Measurements from ENCODE around the gene KLF14. TPM values are rescaled to one million over a fixed set of nuclear protein-coding genes. Genes with fewer than 3 reads are reported as not detected.

KLF14 gene
- polyA plus RNA-seq, 1 of the 3 experiments (the other 2 are of a cell fraction), result 0.02 TPM

DNA sequence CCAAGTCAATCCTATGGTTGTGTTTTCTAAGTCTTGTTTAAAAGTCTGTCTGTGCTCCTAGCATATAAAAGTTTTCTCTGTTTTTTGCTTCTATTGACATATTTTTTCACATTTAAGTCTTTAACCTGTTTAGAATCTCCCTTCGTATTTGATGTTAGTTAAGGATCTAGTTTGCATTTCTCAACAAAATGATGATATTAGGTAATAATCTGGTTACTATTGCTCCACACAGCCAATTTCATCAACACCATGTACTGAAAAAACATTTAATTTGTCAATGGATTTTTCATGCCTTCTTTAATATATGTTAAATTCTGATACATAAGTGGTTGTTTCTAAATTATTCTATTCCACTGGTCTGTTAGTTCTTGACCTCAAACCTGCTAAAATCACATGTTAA, 30.2 kb downstream of the KLF14 start:
- no peaks in the 10 kb centered on the region for H4K20me1 ChIP-seq (ENCODE audit: insufficient read depth)
- no peak overlapping the region for H3K9ac ChIP-seq
- WGBS (ENCODE audit: low lambda C conversion rate), result 17% methylated on average over 1 of the region's 1 CpG
- no peaks in the 10 kb centered on the region for H3K79me2 ChIP-seq (ENCODE audit: insufficient read depth)
- ChIA-PET POLR2A (no interaction called here), CTCF (no interaction called here)
- H3K4me1 ChIP-seq (ENCODE audit: control insufficient read depth in 1 of 2, insufficient read depth in 2 of 2, low read depth in 1 of 2, low read length in 1 of 2), result no peaks in the 10 kb centered on the region
- no peak overlapping the region for H3K27ac ChIP-seq (ENCODE audit: low read depth in 2 of 2, low read length in 1 of 2)
- H3K4me3 ChIP-seq (ENCODE audit: low read depth in 2 of 2, low read length in 1 of 2), result no peak overlapping the region
- no peak overlapping the region for H3K4me2 ChIP-seq
- 0 out of 2 replicates have a peak, but pooled peaks cover 4% of the 10 kb centered on the region for H3K9me2 ChIP-seq
- 0 out of 2 replicates have a peak, but pooled peaks cover 3% of the 10 kb centered on the region for H3K9me3 ChIP-seq
- H2AFZ ChIP-seq (ENCODE audit: low read depth), result no peak overlapping the region
- TF ChIP-seq RFX5 (IDR thresholded peaks at IDR 0.05; ENCODE audit: low read length) (no peak), RXRA (IDR thresholded peaks at IDR 0.05; ENCODE audit: borderline replicate concordance, low read depth) (no peak), CHD2 (IDR thresholded peaks at IDR 0.05; ENCODE audit: low read length, partially characterized antibody) (no peak)
- TF ChIP-seq, protein P1, sequence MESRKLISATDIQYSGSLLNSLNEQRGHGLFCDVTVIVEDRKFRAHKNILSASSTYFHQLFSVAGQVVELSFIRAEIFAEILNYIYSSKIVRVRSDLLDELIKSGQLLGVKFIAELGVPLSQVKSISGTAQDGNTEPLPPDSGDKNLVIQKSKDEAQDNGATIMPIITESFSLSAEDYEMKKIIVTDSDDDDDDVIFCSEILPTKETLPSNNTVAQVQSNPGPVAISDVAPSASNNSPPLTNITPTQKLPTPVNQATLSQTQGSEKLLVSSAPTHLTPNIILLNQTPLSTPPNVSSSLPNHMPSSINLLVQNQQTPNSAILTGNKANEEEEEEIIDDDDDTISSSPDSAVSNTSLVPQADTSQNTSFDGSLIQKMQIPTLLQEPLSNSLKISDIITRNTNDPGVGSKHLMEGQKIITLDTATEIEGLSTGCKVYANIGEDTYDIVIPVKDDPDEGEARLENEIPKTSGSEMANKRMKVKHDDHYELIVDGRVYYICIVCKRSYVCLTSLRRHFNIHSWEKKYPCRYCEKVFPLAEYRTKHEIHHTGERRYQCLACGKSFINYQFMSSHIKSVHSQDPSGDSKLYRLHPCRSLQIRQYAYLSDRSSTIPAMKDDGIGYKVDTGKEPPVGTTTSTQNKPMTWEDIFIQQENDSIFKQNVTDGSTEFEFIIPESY (IDR thresholded peaks at IDR 0.05; ENCODE audit: borderline replicate concordance, low read depth), result no peak
- no peak for DNase-seq
- peaks cover 19% of the 10 kb centered on the region; the same call in 1 of the 2 replicates for H3K27me3 ChIP-seq (ENCODE audit: insufficient read depth)
- H3F3A ChIP-seq (replicated peaks; ENCODE audit: insufficient read depth), result no peaks in the 10 kb centered on the region
- no peaks in the 10 kb centered on the region for H3K36me3 ChIP-seq (replicated peaks in 1 of 2; ENCODE audit: control insufficient read depth in 1 of 2, insufficient read depth in 2 of 2, low read length in 1 of 2)

DNA sequence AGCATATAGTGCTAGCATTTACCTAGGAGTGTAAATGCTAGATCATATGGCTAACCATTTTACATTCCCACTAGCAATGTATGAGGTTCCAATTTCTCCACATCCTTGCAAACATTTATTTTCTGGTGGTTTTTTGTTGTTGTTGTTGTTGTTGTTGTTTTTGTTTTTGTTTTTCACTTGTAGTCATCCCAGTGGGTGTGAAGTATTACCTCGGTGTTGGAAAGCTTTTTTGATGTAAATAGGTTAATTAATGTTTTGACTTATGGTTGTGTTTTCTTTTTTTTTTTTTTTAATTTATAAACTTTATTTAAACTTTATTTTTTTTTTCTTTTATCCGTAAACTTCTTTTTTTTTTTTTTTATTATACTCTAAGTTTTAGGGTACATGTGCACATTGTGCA, 32.4 kb downstream of the KLF14 start:
- no peaks in the 10 kb centered on the region for H3F3A ChIP-seq (replicated peaks; ENCODE audit: insufficient read depth)
- peaks cover 17% of the 10 kb centered on the region; the same call in 1 of the 2 replicates for H3K27me3 ChIP-seq (ENCODE audit: insufficient read depth)
- H3K27ac ChIP-seq (ENCODE audit: low read depth in 2 of 2, low read length in 1 of 2), result no peak overlapping the region
- ChIA-PET CTCF (interaction anchor here (1.9 kb wide), 1 partner anchor 56 kb away, joined by 6 read pairs; no protein-coding TSS in a partner anchor), POLR2A (no interaction called here)
- no peaks in the 10 kb centered on the region for H4K20me1 ChIP-seq (ENCODE audit: insufficient read depth)
- H3K4me2 ChIP-seq, result no peak overlapping the region
- no peak overlapping the region for H3K9ac ChIP-seq
- H3K9me3 ChIP-seq, result 0 out of 2 replicates have a peak, but pooled peaks cover 3% of the 10 kb centered on the region
- H3K36me3 ChIP-seq (replicated peaks in 1 of 2; ENCODE audit: control insufficient read depth in 1 of 2, insufficient read depth in 2 of 2, low read length in 1 of 2), result no peaks in the 10 kb centered on the region
- no peak overlapping the region for H3K4me3 ChIP-seq (ENCODE audit: low read depth in 2 of 2, low read length in 1 of 2)
- H3K4me1 ChIP-seq (ENCODE audit: control insufficient read depth in 1 of 2, insufficient read depth in 2 of 2, low read depth in 1 of 2, low read length in 1 of 2), result no peaks in the 10 kb centered on the region
- no peak for DNase-seq
- no peaks in the 10 kb centered on the region for H3K79me2 ChIP-seq (ENCODE audit: insufficient read depth)
- no peak overlapping the region for H2AFZ ChIP-seq (ENCODE audit: low read depth)
- H3K9me2 ChIP-seq, result 0 out of 2 replicates have a peak, but pooled peaks cover 4% of the 10 kb centered on the region
- TF ChIP-seq GABPA (IDR thresholded peaks at IDR 0.05; ENCODE audit: low read depth) (no peak), GATA2 (CRISPR knock-in tag; IDR thresholded peaks at IDR 0.05) (no peak), SIN3A (IDR thresholded peaks at IDR 0.05; ENCODE audit: borderline replicate concordance, low read depth, low read length) (no peak), RXRA (IDR thresholded peaks at IDR 0.05; ENCODE audit: borderline replicate concordance, low read depth) (no peak), RCOR1 (IDR thresholded peaks at IDR 0.05; ENCODE audit: low read length) (no peak)
- TF ChIP-seq, protein P2, sequence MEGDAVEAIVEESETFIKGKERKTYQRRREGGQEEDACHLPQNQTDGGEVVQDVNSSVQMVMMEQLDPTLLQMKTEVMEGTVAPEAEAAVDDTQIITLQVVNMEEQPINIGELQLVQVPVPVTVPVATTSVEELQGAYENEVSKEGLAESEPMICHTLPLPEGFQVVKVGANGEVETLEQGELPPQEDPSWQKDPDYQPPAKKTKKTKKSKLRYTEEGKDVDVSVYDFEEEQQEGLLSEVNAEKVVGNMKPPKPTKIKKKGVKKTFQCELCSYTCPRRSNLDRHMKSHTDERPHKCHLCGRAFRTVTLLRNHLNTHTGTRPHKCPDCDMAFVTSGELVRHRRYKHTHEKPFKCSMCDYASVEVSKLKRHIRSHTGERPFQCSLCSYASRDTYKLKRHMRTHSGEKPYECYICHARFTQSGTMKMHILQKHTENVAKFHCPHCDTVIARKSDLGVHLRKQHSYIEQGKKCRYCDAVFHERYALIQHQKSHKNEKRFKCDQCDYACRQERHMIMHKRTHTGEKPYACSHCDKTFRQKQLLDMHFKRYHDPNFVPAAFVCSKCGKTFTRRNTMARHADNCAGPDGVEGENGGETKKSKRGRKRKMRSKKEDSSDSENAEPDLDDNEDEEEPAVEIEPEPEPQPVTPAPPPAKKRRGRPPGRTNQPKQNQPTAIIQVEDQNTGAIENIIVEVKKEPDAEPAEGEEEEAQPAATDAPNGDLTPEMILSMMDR (IDR thresholded peaks at IDR 0.05), result no peak
- WGBS (ENCODE audit: low lambda C conversion rate), result 80% methylated on average over 2 of the region's 2 CpGs

All from SK-N-SH (cell line).